Ovary (tissue), 3 donors: ENCODE measurements around the gene RNF186.

Experiments used
- EP300 ChIP-seq: sonication (generic); formaldehyde crosslinking; IDR thresholded peaks from one replicate; pipeline ENCODE4 v1.6.1; 2017; ENCODE audit warnings: antibody characterized with exemption
- POLR2A ChIP-seq: fragments of 450-650 bp; IDR thresholded peaks from one replicate; pipeline ENCODE4 v1.6.1; 2017; ENCODE audit warnings: antibody characterized with exemption, mild to moderate bottlenecking, moderate library complexity
- TF ChIP-seq, protein P1 (sequence below), 3 donors: fragments of 450-650 bp in 2 of 3; fragments of 200-600 bp in 1 of 3; IDR thresholded peaks; one replicate each; pipeline versions ENCODE4 v1.5.1 to v1.8.0; 2016 to 2022; ENCODE audit warnings: antibody characterized with exemption in 3 of 3, mild to moderate bottlenecking in 1 of 3
- donor health status: DM: no; HTN: no; CAD: no.

DNA sequence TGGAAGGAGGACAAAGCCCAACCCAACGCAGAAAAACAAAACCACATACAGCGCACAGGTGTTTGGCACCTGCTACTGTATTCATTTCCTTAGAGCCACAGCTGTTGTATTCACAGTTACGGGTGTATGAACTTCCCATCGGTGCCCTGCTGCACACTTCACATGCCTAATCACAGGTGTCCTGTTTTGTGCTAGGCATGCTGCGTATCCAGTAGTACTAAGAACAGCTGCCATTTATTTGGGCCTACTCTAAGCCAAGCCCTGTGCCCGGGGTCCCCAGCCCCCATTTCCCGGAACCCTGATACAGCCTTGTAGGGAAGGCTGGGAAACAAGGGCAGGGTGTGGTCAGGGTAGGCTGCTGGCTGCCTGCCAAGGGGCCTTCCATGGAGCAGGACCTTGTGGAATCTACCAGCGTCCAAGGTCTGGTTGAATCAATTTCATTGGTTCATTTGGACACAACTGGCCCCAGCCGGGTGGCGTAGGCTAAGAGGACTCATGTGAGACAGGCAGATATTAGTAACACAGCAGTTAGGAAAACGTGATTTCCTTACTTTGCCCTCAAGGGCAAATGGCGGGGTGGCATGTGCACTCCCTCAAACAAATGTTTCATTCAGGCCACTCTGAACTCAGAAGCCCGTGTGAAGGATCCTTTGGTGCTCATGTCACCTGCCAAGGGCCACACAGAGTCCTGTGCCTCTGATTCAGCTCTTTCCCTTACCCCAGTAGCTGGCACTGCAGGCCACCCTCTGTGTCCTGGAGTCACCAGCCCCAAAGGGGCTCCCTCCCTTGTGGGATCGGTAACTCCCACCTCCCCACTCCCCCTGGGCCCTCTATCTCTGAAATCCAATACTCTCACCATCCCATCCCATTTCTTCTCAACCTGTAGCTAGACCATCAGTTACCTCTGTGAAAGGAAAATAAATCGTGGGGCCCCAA, 986 bp upstream of the RNF186 start:
- TF ChIP-seq, protein P1, sequence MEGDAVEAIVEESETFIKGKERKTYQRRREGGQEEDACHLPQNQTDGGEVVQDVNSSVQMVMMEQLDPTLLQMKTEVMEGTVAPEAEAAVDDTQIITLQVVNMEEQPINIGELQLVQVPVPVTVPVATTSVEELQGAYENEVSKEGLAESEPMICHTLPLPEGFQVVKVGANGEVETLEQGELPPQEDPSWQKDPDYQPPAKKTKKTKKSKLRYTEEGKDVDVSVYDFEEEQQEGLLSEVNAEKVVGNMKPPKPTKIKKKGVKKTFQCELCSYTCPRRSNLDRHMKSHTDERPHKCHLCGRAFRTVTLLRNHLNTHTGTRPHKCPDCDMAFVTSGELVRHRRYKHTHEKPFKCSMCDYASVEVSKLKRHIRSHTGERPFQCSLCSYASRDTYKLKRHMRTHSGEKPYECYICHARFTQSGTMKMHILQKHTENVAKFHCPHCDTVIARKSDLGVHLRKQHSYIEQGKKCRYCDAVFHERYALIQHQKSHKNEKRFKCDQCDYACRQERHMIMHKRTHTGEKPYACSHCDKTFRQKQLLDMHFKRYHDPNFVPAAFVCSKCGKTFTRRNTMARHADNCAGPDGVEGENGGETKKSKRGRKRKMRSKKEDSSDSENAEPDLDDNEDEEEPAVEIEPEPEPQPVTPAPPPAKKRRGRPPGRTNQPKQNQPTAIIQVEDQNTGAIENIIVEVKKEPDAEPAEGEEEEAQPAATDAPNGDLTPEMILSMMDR (IDR thresholded peaks at IDR 0.05) = no peak
- TF ChIP-seq POLR2A = no peak
- no peak for TF ChIP-seq EP300
